ENCODE data around the gene FRK. TPM values are rescaled to one million over a fixed set of nuclear protein-coding genes. Genes with fewer than 3 reads are reported as not detected.

The FRK gene
- total RNA-seq, 2 donors from 2014 or later: 7.9 to 9.1 TPM

DNA sequence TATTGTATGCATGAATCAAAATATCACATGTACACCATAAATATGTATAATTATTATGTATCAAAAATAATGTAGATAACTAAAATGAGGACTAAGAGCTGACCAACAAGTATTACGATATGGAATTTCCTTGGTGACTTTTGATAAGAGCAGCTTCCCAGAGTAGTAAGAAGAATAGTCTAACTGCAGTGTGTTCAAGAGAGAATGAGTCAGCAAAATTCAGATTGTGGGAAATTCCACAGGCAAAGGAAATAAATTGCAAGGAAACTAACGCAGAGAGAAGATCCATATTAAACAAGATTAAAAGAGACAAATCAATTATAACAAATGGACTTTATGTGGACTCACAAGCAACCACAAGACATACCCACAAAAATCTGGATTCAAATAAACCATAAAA, 26.4 kb downstream of the FRK start:
- DNase-seq (no peak), ATAC-seq (peak; percentile 69)
- no peaks in the 10 kb centered on the region for H3K36me3 ChIP-seq (replicated peaks in 1 of 2; ENCODE audit: insufficient read depth in 1 of 2, low read depth in 2 of 2)
- no peak overlapping the region for H3K4me3 ChIP-seq
- no peaks in the 10 kb centered on the region for H3K9me3 ChIP-seq
- TF ChIP-seq, protein P1, sequence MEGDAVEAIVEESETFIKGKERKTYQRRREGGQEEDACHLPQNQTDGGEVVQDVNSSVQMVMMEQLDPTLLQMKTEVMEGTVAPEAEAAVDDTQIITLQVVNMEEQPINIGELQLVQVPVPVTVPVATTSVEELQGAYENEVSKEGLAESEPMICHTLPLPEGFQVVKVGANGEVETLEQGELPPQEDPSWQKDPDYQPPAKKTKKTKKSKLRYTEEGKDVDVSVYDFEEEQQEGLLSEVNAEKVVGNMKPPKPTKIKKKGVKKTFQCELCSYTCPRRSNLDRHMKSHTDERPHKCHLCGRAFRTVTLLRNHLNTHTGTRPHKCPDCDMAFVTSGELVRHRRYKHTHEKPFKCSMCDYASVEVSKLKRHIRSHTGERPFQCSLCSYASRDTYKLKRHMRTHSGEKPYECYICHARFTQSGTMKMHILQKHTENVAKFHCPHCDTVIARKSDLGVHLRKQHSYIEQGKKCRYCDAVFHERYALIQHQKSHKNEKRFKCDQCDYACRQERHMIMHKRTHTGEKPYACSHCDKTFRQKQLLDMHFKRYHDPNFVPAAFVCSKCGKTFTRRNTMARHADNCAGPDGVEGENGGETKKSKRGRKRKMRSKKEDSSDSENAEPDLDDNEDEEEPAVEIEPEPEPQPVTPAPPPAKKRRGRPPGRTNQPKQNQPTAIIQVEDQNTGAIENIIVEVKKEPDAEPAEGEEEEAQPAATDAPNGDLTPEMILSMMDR (IDR thresholded peaks at IDR 0.05): no peak
- no peak for TF ChIP-seq POLR2A (IDR thresholded peaks at IDR 0.05)
- no peaks in the 10 kb centered on the region for H3K27me3 ChIP-seq
- H3K27ac ChIP-seq: no peak overlapping the region
- peaks cover 20% of the 10 kb centered on the region for H3K4me1 ChIP-seq
- WGBS, 2 donors: 8 to 17% methylated on average over 2 of the region's 2 CpGs
- intact Hi-C loops (cut with DNase I): no loop called here

DNA sequence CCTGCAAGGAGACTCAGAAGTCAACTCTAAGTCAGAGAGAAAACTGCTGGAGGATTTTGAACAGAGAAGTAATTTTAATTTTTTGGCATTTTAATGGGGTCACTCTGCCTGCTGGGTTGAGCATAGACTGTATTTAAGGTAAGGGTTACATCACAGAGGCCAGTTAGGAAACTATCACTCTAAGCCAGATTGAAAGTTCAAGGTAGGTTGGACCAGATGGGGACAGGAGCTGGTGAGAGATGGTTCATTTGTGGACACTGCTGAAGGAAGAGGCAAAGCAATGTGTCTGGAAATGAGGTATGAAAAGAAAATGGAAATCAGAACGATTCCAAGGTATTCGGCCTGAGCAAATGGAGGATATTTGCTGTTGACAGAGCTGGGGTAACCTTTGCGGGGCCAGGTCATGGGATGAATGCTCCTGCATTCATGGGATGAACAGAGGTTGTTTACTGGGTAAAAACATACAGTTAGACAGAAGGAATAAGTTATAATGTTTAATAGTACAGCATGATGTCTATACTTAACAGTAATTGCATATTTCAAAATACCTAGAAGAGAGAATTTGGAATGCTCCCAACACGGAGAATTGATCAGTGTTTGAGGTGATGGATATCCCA, 26.9 kb downstream of the FRK start:
- ATAC-seq: no peak
- H3K27ac ChIP-seq: no peak overlapping the region
- DNase-seq: no peak
- peaks cover 20% of the 10 kb centered on the region for H3K4me1 ChIP-seq
- no peak for TF ChIP-seq POLR2A (IDR thresholded peaks at IDR 0.05)
- TF ChIP-seq, protein P1 (IDR thresholded peaks at IDR 0.05): no peak
- no peaks in the 10 kb centered on the region for H3K9me3 ChIP-seq
- no peak overlapping the region for H3K4me3 ChIP-seq
- intact Hi-C loops (cut with DNase I): no loop called here
- WGBS, 2 donors: 62 to 68% methylated on average over 4 of the region's 4 CpGs
- no peaks in the 10 kb centered on the region for H3K36me3 ChIP-seq (replicated peaks in 1 of 2; ENCODE audit: insufficient read depth in 1 of 2, low read depth in 2 of 2)
- no peaks in the 10 kb centered on the region for H3K27me3 ChIP-seq

DNA sequence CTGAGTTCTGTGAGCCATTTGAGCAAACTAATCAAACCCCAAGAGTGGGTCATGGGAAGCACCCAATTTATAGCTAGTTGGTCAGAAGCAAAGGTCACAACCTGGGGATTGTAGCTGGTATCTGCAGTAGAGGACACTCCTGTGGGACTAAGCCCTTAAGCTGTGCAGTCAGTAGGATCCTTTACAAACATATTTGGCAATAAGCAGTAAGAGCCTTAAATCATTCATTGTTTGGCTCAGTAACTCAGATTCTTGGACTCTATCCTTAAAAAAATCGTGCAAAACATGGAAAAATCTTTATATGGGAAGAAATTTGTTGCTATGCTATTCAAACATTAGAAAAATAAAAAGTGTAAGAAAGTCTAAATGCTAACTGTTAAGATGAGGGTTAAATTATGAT, 29.9 kb downstream of the FRK start:
- no peak for ATAC-seq
- TF ChIP-seq POLR2A (IDR thresholded peaks at IDR 0.05): no peak
- TF ChIP-seq, protein P1 (IDR thresholded peaks at IDR 0.05): no peak
- 54 to 57% methylated on average over 1 of the region's 1 CpG for WGBS, 2 donors

DNA sequence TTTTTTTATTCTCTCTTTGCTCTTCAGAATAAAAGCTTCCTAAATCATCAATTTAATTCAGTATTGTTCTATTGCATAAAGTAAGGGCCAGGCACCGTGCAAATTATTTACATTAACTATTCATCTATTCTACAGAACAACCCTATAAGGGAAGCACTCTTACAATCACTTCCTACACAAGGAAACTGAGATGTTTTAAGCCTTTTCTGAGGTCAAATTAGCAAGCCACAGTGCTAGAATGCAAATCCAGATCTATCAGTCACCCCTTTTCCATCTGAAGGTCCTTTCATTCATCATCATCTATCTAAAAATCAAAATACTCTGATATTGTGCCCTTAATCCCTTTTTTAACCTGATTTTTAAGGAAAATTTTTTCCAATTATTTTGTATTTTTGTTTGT, 31.2 kb downstream of the FRK start:
- WGBS, 2 donors: 93 to 95% methylated on average over 1 of the region's 1 CpG
- DNase-seq (no peak), ATAC-seq (no peak)
- no peaks in the 10 kb centered on the region for H3K27me3 ChIP-seq
- no peaks in the 10 kb centered on the region for H3K36me3 ChIP-seq (replicated peaks in 1 of 2; ENCODE audit: insufficient read depth in 1 of 2, low read depth in 2 of 2)
- no peak for TF ChIP-seq POLR2A (IDR thresholded peaks at IDR 0.05)
- TF ChIP-seq, protein P1 (IDR thresholded peaks at IDR 0.05): no peak
- peaks cover 5% of the 10 kb centered on the region for H3K4me1 ChIP-seq
- no peak overlapping the region for H3K4me3 ChIP-seq
- intact Hi-C loops (cut with DNase I): no loop called here
- H3K9me3 ChIP-seq: no peaks in the 10 kb centered on the region
- H3K27ac ChIP-seq: no peak overlapping the region

More for the DNA sequence above, 29.9 kb downstream of the FRK start:
- Histone ChIP-seq H3K4me1 (peaks cover 13% of the 10 kb centered on the region), H3K36me3 (replicated peaks in 1 of 2; ENCODE audit: insufficient read depth in 1 of 2, low read depth in 2 of 2) (no peaks in the 10 kb centered on the region), H3K9me3 (no peaks in the 10 kb centered on the region), H3K4me3 (no peak overlapping the region), H3K27ac (no peak overlapping the region), H3K27me3 (no peaks in the 10 kb centered on the region)
- intact Hi-C loops (cut with DNase I): no loop called here
- DNase-seq: no peak

DNA sequence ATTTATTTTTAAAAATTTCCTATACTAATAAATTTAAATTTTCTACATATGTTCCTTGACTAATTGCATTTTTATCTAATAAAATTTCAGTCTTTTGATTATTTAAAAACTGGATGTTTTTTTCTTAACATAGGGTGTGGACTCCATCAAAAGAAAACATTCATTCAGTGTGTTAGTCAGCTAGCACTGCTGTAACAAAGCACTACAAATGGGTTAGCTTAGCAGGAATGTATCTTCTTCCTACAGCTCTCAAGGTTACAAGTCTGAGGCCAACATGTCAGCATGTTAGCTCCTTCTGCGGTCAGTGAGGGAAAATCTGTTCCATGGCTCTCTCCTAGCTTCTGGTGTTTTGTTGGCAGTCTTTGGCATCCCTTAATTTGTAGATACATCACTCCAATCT, 32.5 kb downstream of the FRK start:
- DNase-seq: no peak
- Histone ChIP-seq H3K4me1 (no peaks in the 10 kb centered on the region), H3K36me3 (replicated peaks in 1 of 2; ENCODE audit: insufficient read depth in 1 of 2, low read depth in 2 of 2) (no peaks in the 10 kb centered on the region), H3K9me3 (no peaks in the 10 kb centered on the region), H3K4me3 (no peak overlapping the region), H3K27me3 (no peaks in the 10 kb centered on the region), H3K27ac (no peak overlapping the region)
- ATAC-seq: no peak
- TF ChIP-seq, protein P1 (IDR thresholded peaks at IDR 0.05): no peak
- WGBS, 2 donors: 82 to 96% methylated on average over 1 of the region's 1 CpG
- intact Hi-C loops (cut with DNase I): no loop called here
